ENCODE measurements around the gene SH2D2A.

The SH2D2A gene

DNA sequence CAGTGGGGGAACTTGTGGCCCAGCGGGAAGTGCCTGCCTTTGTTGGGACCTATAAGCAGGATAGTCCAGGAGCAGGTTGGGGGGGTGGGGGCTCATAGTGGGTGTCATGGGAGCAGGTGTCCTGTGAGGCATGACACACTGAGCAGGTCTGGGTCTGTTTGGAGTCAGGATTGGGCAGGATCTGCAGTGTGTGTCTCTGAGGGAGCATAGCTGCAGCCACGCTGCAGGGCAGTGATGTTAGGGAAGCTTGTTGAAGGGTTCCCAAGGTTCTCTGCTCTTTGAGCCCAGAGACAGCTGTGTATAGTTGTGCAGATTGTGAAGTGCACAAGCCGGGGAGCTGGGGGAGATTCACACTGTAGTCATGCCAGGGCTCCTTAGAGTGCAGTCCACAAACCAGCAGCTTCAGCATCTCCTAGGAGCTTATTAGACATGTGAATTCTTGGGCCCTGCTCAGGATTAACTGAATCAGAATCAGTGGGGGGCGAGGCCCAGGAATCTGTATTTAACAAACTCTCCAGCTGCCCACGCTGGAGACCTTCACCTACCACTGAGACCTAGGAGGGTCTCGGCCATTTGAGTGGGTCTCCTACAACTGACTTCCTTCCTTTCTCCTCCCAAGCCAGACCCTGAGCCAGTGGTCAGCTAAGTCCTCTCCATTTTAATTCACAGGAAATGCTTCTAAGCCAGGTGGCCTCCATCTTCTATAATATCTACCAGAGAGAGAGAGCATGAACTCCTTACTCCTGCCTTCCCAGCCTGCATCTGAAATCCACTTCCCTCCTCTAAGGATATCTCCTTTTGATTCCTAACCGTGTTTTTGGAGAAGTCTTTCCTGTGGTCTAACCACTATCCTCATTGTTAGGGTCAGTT lies 31.2 kb upstream of the SH2D2A start:
- no peak for DNase-seq (ENCODE audit: low spot score)

DNA sequence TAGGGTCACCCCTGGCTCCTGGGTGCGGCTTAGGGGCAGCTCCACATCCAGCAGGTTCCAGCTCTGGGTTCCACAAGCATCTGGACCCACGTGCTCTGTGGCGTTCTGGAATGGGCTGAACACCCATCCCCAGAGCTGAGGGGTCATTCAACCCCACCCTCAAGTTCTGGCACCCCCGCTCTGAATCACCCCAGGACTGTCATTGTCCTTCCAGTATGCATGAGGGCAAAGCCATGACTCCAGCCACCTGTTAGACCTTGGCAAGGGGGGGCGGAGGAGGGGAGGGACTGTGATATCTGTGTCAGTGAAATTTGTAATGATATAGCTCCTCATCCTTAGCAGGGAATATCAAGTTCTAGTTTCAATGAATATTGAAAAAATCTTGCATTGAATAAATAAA lies 30.0 kb upstream of the SH2D2A start:
- DNase-seq (ENCODE audit: low spot score): no peak

DNA sequence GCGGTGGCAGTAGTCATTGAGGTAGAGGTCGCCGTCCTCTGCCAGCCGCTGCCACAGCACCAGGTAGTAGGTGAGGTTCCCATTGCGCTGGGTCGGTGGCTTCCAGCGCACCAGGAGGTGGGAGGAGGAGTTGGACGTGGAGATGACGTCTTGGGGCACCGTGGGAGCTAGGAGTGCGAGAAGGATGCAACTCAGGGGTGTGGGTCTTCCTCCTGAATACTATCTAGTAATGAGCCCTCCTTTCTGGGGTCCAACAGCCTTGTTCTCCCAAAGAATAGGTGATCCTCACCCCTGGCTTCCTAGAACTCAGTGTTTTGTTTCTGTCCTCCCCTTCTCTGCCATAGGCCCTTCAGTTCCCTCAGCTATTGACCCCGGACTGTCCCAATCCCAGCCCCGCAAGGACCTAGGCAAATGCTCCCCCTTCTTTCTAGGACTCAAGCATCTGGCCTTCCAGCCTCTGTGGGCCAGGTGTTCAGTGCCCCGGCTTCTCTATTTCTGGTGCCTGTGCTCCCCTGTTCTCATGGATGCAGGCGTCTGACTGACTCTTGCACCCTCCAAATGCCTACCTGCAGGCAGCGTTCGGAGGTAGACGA lies 29.4 kb upstream of the SH2D2A start:
- DNase-seq (ENCODE audit: low spot score): no peak

DNA sequence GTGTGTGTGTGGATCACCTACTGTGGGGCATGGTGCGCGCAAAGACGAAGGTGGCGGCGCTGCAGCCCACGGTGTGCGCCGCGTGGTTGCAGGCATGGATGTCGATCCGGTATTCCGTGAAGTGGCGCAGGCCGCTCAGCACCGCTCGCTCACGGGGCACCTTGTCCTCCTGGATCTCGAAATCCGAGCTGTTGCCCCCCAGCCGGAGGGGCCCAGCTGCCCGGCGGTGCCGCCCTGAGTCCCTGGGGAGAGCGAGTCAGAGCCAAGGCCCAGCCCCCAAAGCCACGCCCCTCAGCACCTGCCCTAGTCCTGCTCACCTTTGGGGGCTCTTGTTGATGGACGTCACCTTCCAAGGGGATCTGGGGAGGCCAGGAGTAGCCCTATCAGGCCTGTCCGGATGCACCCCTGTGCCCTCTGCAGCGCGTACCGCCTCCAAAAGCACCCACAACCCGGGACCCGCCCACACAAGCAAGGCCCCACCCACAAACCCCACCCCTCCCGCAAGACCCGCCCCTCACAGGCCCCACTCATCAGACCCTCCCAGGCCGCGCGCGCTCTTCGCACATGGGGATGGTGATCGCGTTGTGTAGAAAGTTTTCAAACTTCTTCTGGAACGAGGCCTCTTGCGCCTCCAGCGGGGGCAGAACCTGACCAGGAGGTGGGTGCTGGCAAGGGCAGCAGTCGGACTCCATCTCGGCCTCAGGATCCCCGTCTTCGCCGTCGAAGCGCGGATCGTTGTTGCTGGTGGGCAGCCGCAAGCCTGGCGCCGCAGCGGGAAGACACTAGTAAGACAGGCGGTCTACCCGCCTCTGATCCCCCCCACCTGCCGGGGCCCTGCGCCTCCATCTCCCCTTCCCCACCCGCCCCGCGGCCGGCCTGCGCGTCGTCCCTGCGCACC lies 28.7 kb upstream of the SH2D2A start:
- DNase-seq (ENCODE audit: low spot score): no peak

DNA sequence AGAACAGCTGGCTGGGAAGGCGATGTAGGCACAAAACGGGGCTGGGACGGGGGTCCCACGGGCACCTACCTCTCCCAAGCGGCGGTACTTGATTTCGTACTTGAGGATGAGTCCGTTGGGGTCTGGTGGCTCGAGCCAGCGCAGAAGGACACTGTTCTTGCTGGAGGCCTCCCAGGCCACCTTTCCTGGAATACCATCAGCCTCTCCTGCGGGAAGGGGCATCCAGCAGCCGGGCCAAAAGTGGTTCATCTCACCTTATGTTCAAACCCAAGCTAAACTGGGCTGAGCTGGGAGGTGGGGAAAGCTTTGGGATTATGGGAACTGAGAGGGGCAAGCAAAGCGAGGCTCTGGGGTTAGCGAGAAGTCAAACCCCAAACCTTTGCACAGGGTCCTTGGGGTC lies 28.0 kb upstream of the SH2D2A start:
- no peak for DNase-seq (ENCODE audit: low spot score)

DNA sequence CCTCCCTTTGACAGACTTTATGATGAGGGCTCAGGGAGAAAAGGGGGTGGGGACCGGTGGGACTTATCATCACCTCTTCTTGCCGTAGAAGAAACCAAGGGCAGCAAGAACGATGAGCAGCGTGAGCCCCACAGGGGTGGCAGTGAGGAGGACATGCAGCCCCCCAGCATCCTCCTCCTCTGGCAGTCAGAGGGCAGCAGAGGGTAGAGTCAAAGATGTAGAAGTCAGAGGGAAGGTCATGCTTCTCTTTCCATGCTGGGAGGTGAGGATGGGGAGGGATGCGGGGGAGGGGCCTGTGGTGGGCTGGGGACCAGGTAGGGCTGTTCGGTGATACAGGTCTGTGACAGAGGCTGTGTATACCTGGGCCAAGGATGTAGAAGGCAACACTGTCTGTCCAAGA lies 27.5 kb upstream of the SH2D2A start:
- DNase-seq (ENCODE audit: low spot score): no peak

DNA sequence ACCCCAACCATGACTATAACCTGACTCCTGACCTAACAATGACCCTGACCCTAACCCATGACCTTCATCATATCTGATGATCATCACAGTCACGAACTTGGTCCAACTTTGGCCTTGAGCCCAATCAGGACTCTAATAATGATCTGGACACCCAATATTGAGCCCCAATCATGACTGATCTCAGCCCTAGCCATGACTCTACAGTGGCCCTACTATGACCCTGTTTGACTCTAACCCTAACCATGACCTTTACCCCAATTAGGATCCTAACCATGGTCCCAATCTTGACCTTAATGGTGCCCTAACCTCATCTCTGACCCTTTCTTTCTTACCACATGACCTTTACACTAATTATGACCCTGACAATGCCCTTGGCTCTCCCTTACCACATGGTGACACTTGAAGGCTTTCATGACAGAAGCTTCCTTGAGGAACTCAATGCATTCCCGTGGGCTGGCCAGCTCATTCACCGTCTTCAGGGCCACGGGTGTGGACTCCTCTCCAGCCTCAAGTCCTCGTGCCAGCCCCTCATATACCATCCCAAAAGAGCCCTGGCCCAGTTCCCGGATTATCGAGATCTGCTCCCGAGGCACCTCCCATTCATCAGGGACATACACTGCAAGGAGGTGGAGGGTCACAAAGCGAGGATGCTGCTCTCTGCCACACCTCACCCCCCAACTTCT lies 26.1 kb upstream of the SH2D2A start:
- DNase-seq (ENCODE audit: low spot score): no peak

DNA sequence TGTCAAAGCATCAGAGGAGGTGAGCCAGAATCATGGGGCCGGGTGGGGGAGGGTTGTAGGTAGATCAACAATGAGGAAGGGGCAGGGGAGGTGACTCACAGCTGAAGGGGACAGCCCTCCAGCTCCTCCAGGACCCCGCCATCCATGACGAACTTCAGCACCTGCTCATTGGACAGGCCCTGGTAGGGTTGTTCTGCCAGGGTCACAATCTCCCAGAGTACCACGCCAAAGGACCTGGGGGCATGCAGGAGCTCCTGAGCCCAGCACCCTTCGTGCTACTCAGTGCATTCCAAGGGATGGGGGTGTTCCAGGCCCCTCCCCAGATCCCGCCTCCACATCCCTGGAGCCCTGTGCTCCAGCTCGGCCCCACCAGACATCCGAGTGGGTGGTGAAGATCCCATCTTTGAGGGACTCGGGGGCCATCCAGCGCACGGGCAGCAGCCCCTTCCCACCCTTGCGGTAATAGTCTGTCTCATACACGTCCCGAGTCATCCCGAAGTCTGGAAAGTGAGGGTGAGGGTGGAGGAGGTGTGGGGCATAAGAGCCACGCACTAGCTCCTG lies 24.7 kb upstream of the SH2D2A start:
- no peak for DNase-seq (ENCODE audit: low spot score)

DNA sequence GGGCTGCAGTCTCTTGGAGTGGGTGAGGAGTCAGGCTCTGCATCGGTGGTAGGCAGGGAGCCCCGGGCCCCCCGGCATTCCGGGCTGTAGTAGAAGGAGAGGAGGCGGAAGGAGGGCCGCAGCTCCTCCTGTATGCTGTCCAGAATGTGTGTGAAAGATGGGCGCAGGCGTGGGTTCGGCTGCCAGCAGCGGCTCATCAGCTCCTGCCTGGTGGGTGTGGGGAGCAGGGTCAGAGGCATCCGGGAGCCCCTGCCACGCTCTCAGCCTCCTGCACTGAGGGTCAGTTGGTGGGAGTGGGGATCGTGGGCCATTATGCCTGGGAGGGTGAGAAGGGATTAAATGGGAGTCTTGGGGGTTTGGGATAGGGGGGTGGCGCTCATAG lies 24.2 kb upstream of the SH2D2A start:
- no peak for DNase-seq (ENCODE audit: low spot score)

DNA sequence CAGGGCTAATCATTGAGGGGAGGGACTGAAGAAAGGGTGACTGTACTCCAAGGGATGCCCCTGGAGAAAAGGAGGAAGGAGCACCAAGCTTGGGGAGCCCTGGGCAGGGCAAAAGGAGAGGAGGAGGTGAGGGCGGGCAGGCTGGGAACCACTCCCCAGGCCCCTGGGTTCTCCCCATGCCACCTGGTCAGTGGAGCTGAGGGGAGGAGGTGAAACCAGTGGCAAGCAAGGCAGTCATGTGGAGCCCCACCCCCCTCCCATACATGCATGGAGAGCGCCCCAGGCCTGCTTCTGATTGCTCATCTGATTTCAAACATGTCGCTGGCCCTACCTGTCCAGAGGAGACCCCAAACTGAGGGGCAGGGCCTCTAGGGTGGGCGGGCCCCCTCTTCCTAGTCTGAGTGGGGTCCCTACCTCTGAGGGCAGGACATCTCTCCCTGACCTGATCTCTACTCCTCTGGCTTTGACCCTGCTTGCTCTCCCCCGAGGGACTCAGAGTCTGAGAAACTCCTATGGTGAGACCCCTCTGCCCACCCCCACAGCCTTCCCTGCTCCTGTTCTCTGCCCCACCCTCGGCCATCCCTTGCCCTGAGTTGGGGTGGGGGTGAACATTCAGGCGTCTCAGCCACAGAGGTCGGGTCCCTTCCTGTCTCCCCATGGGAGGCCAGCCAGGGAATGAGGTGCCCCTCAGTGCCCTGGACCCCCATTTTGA lies 23.7 kb upstream of the SH2D2A start:
- DNase-seq (ENCODE audit: low spot score): no peak

DNA sequence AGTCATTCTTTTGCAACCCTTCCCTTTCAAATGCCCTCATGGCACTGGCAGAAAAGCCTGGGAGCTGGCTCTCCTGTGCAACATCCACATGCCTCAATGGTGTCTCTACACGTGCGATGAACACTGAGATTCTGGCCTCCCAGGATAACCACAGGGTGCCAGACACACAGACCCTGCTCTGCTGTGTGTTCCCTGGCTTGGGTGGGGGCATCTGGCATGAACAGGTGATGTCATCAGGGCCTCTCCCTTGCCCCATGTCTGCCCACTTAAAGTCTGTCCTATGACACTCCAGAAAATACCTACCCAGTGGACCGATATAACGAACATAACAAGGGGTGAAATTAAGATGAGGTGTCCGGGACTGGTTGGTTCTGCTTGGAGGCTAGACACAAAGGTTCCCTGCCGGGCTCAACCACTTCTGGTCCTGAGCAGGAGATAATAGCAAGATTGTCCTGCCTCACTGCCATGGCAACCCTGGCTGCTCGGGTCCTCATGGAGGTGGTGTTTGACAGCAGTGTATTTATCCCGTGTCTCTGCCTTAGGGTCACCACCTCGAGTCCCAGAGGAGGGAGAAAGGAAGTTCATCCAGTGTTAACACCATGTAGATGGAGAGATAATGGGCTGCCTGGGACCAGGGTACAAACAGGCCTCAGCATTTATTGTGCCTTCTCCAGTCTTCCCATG lies 22.9 kb upstream of the SH2D2A start:
- DNase-seq (ENCODE audit: low spot score): no peak

DNA sequence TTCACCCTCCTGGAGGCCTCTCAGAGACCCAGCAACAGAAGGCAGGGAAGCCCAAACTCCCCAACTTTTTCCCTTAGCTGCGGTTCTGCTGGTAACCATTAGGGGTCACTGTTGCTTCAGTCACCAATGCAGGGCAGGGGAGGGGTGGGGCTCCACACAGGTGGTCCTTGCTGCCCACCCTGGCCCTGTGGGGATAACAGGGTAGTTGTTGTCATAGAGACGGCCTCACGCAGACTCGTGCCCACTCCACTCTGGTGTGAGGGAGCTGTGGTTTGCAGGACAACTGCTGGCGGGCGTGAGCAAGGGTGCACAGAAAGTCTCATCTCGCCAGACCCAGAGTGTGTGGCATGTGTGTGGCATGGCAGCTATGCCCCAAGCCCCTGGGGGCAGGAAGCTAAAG lies 22.3 kb upstream of the SH2D2A start:
- no peak for DNase-seq (ENCODE audit: low spot score)

DNA sequence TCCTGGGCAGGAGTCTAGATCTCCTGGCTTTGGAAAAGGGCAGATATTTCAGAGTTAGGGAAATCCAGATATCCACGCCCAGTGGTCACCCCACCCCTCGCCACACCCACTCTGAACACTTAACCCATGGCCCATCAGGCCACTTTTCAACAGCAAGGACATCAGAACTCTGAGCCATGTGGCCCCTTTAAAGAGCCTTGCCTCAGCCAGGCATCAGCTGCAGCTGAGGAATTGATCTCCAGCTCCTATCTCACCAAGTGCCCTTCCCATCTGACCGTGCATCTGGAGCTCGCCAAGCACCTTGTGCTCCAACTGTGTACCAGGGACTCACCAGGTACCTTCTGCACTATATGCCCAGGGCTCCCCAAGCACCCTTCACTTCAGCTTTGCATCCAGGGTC lies 20.2 kb upstream of the SH2D2A start:
- no peak for DNase-seq (ENCODE audit: low spot score)

DNA sequence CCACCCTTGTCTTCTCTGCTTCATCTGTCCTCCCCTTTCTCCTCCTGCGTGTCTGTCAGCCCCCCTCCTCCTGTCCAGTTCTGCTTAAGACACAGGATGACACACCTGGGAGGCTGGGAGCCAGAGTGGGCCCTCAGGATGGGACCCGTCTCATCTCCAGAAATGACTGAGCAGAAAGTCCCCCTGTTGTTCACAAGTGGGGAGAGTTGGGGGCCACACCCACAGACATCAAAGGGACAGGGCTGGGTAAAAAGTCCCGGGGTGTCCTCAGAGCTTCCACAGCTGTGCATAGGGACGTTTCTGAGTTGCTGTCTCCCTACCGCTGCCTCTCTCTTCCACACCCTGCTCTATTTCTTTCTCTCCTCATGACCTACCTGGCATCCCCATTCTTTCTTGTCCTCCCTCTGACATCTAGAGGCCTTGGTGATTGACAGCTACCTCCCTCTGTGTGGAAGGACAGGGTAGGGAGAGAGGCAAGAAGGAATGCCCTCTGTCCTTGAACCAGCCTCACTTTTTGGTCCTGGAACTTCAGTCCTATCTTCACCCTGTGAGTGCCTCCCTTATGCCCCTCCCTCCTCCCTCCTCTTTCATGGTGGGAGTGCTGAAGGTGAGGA lies 19.5 kb upstream of the SH2D2A start:
- no peak for DNase-seq (ENCODE audit: low spot score)

DNA sequence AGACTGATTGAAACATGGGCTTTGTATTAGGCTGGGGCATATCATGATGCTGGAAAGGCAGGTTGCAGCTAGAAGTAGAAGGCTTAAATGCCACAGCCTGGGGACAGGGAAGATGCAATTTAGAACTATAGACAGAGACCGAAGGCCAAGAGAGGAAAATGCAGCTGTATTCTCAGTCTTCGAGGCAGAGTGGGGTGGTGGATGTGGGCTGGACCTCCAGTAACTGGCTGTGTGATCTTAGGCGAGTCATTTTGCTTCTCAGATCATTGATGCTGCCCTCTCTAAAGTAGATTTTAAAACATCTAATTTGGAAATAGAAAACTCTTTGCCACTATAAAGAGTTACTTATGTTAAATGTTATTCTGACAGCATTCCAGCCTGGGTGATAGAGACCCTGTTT lies 17.7 kb upstream of the SH2D2A start:
- no peak for DNase-seq (ENCODE audit: low spot score)

DNA sequence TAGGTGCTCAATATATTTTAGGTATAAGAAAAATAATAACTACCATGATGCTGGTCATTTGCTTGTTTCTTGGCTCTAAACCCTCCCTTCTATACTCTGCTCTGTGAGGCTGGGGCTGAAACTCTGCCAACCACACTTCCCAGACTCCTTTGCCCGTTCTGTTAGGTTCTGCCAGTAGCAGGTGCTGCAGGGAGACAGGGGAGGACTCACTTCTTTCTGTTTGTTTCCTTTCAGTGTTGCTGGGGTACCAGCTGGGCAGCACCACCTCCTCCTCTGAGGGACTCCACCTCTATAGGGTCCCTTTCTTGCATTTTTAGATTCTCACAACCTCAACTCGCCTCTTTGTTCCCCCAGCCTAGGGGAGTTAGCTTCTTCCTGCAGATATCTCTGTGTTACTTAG lies 17.0 kb upstream of the SH2D2A start:
- no peak for DNase-seq (ENCODE audit: low spot score)

DNA sequence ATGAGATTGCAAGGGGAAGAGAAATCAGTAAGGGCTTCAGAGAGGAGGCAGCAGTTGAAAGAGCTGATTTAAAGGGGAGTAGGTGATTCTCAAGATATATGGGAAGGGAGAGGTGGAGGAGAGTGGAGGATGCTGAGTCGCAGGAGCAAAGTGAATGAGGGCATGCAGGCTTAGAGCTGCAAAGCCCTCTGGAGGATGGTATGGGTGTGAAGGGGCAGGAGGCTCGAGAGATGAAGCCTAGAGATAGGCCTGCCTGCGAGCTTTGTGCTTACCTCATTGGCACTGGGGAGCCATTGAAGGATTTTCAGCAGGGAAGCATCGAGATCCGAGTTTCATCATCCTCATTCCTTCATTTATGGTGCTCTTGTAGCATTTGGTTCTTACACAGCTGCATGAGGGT lies 15.8 kb upstream of the SH2D2A start:
- DNase-seq (ENCODE audit: low spot score): no peak

DNA sequence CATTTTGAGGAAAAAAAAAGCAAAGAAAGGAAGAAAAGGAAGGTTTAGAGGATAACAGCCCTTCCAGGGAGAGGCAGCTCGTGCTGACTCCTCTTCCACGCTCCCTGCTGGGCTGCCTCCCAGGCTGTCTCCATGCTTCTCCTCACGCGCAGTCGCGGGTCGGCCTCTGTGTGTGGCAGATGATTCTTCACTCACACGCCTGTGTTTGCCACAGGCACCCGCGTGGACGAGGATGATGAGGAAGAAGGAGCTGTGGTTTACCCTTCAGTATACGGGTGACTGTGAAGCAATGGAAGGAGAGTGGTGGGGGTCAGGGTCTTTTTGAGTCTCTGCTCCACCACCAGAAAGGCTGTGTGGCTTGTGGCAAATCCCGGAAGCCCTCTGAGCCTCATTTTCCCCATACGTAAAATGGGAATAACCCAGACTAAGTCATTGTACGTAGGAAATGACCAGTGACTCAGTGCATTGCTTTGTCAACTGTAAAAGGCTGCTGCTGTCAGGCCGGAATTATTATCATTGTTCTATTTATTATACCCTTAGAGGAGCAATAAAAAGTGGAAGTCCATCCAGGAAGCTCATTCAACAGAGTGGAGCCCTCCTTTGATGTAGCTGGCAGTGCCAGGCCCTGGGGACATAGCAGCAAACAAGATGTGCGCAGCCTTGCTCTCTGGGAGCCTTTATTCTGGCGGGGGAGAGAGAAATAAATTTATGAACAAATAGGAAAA lies 11.9 kb upstream of the SH2D2A start:
- DNase-seq (ENCODE audit: low spot score): no peak

DNA sequence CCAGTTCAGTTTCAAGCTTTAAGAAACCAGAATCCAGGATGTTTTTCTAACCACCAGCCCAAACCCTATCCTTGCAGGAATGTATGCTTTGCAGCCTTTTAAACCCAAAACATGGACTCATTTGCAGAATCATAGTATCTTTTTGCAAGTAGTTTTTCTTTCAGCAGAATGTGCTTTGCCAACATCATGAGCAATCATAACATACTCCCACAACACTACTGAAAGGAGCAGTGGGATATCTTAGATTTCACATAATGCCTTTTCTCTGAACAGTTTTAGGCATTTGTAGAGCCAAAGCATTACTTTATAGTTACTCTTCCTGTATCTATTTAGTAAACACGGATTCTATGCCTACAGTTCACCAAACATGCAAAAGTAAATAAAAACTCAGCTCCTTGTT lies 10.0 kb upstream of the SH2D2A start:
- no peak for DNase-seq (ENCODE audit: low spot score)
